ENCODE results near the gene PDE6A. TPM values are rescaled to one million over a fixed set of nuclear protein-coding genes. Genes with fewer than 3 reads are reported as not detected.

PDE6A gene
- total and polyA plus RNA-seq, 2 experiments from 2014 or later = 3.6 to 3.9 TPM

DNA sequence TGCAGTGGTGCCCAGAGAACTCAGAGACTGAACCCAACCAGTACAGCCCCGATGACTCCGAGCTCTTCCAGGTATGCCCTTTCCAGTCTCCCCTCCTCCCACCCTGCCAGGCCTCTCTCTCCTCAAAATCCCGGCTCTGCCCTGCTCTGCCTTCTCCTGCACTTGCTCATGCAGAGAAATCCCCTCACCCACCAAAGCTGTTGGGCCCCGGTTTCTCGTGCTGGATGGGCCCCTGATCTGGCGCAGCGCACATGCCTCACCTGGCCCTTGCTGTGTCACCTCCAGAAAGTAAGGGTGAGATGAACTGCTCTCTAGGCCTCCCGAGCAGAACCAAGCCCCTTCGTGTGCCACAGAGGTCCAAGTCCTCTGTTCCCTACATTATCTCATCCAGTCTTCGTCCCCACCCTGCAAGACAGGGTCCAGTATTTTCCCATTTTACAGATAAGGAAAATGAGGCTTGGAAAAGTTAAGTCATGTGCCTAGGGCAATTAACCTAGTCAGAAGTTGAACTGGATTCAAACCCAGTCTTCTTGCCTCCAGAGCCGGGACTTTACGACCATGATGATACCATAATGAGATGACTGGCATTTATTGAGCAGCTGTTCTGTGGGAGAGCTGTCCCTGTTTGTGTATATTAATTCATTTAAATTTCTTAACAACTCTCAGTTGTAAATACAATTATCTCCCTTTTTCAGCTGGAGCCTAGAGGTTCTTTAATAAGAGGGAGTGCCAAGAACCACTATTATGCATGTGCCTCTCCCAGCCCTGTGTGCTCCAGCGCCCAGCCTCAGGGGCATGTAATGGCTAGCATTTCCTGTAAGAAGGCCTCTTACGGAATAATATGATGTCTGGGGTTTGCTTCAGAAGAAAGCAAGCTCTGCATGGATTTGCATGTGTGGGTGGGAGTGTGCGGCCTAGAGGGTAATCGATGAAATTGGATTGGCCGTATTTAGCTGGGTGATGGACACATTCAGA lies 123.8 kb downstream of the PDE6A start:
- no peak overlapping the region for H3K27ac ChIP-seq
- H3K4me1 ChIP-seq (ENCODE audit: insufficient read depth) = peaks cover 5% of the 10 kb centered on the region
- no peaks in the 10 kb centered on the region for H3K9me2 ChIP-seq (replicated peaks; ENCODE audit: insufficient read depth)
- TF ChIP-seq EZH2 (IDR thresholded peaks at IDR 0.05; ENCODE audit: borderline replicate concordance) (no peak), CTCF (IDR thresholded peaks at IDR 0.05; ENCODE audit: poor library complexity) (no peak), EZH2phosphoT487 (IDR thresholded peaks at IDR 0.05; ENCODE audit: low read depth, severe bottlenecking, unreplicated experiment) (no peak)
- no peaks in the 10 kb centered on the region for H3K36me3 ChIP-seq (replicated peaks; ENCODE audit: insufficient read depth, low read depth)
- no peaks in the 10 kb centered on the region for H3K27me3 ChIP-seq
- H2AFZ ChIP-seq = no peak overlapping the region
- DNase-seq (ENCODE audit: low spot score) = no peak
- no peak overlapping the region for H3K4me2 ChIP-seq
- WGBS (ENCODE audit: low lambda C conversion rate, missing lambda C conversion rate) = 92% methylated on average over 16 of the region's 17 CpGs
- no peaks in the 10 kb centered on the region for H4K20me1 ChIP-seq (ENCODE audit: insufficient read depth, poor library complexity, severe bottlenecking)
- no peak overlapping the region for H3K4me3 ChIP-seq
- H3K79me2 ChIP-seq = no peaks in the 10 kb centered on the region
- no peaks in the 10 kb centered on the region for H3K9me3 ChIP-seq (ENCODE audit: low read depth)

GRCh38 chr5:149820012-149820411 lies 124.6 kb downstream of the PDE6A start:
- Histone ChIP-seq H2AFZ (no peak overlapping the region), H3K9me3 (ENCODE audit: low read depth) (no peaks in the 10 kb centered on the region), H3K36me3 (replicated peaks; ENCODE audit: insufficient read depth, low read depth) (no peaks in the 10 kb centered on the region), H3K4me2 (no peak overlapping the region), H4K20me1 (ENCODE audit: insufficient read depth, poor library complexity, severe bottlenecking) (no peaks in the 10 kb centered on the region), H3K4me1 (ENCODE audit: insufficient read depth) (peaks cover 5% of the 10 kb centered on the region), H3K27me3 (no peaks in the 10 kb centered on the region), H3K9me2 (replicated peaks; ENCODE audit: insufficient read depth) (no peaks in the 10 kb centered on the region), H3K4me3 (no peak overlapping the region), H3K79me2 (no peaks in the 10 kb centered on the region), H3K27ac (no peak overlapping the region)
- DNase-seq (ENCODE audit: low spot score) = no peak
- TF ChIP-seq CTCF (IDR thresholded peaks at IDR 0.05; ENCODE audit: poor library complexity) = no peak
- TF ChIP-seq EZH2phosphoT487 (IDR thresholded peaks at IDR 0.05; ENCODE audit: low read depth, severe bottlenecking, unreplicated experiment) = no peak
- no peak for TF ChIP-seq EZH2 (IDR thresholded peaks at IDR 0.05; ENCODE audit: borderline replicate concordance)
- 93% methylated on average over 2 of the region's 2 CpGs for WGBS (ENCODE audit: low lambda C conversion rate, missing lambda C conversion rate)

- 100% methylated on average over 4 of the region's 4 CpGs for WGBS (ENCODE audit: low lambda C conversion rate, missing lambda C conversion rate)
- no peak overlapping the region for H3K4me2 ChIP-seq
These were observed 126.5 kb downstream of the PDE6A start for GRCh38 chr5:149818116-149818515.

More at GRCh38 chr5:149818116-149818515, 126.5 kb downstream of the PDE6A start:
- Histone ChIP-seq H4K20me1 (ENCODE audit: insufficient read depth, poor library complexity, severe bottlenecking) (no peaks in the 10 kb centered on the region), H3K9me3 (ENCODE audit: low read depth) (no peaks in the 10 kb centered on the region), H3K36me3 (replicated peaks; ENCODE audit: insufficient read depth, low read depth) (no peaks in the 10 kb centered on the region), H3K79me2 (no peaks in the 10 kb centered on the region), H3K27ac (no peak overlapping the region), H3K4me1 (ENCODE audit: insufficient read depth) (no peaks in the 10 kb centered on the region), H3K9me2 (replicated peaks; ENCODE audit: insufficient read depth) (no peaks in the 10 kb centered on the region), H3K27me3 (no peaks in the 10 kb centered on the region), H3K4me3 (no peak overlapping the region), H2AFZ (no peak overlapping the region)
- DNase-seq (ENCODE audit: low spot score) = no peak
- TF ChIP-seq EZH2phosphoT487 (IDR thresholded peaks at IDR 0.05; ENCODE audit: low read depth, severe bottlenecking, unreplicated experiment) (no peak), CTCF (IDR thresholded peaks at IDR 0.05; ENCODE audit: poor library complexity) (no peak), EZH2 (IDR thresholded peaks at IDR 0.05; ENCODE audit: borderline replicate concordance) (no peak)

All from hepatocyte (in vitro differentiated cells).